H1 (cell line): ENCODE measurements around the gene PIGK. TPM values are rescaled to one million over a fixed set of nuclear protein-coding genes. Genes with fewer than 3 reads are reported as not detected.

Experiments
- CTCF ChIA-PET: fragments of 300-600 bp; sonication (Branson Sonifier 250); formaldehyde crosslinking; loops from one replicate; lab custom pipeline; 2021; ENCODE audit not compliant: partially characterized antibody; lab: Charles Lee
- POLR2A ChIA-PET: fragments of 300-600 bp; sonication (Branson Sonifier 250); formaldehyde crosslinking; loops from one replicate; lab custom pipeline; 2021; ENCODE audit warnings: inconsistent platforms; ENCODE audit not compliant: partially characterized antibody; lab: Charles Lee
- DNase-seq, 2 experiments: peaks; one replicate each; pipeline versions ENCODE4 v3.0.0 to v3.0.0-alpha.2; 2010 to 2022; ENCODE audit warnings: low spot score in 2 of 2, low read depth in 1 of 2, mixed read lengths in 1 of 2
- FAIRE-seq: peaks from 2 replicates; lab custom pipeline; 2011; peaks lifted over from hg19 to GRCh38; lab: Jason Lieb, UNC
- H2AFZ ChIP-seq: 2 replicates; pipeline ENCODE4 v1.8.1; 2012; ENCODE audit warnings: low read length, inconsistent platforms
- H2AK5ac ChIP-seq: 2 replicates; pipeline ENCODE4 v1.6.1; 2013; ENCODE audit warnings: low read depth, low read length
- H2BK120ac ChIP-seq: replicated peaks from 2 replicates; pipeline ENCODE3; 2013; ENCODE audit warnings: low read depth, low read length, inconsistent platforms
- H2BK12ac ChIP-seq: 2 replicates; pipeline ENCODE4 v1.6.1; 2013; ENCODE audit warnings: low read depth, low read length
- H2BK15ac ChIP-seq: 2 replicates; pipeline ENCODE4 v1.6.1; 2013; ENCODE audit warnings: low read length
- H2BK20ac ChIP-seq: 2 replicates; pipeline ENCODE4 v1.6.1; 2013; ENCODE audit warnings: low read length
- H2BK5ac ChIP-seq: 2 replicates; pipeline ENCODE4 v1.6.1; 2013; ENCODE audit warnings: low read depth, low read length
- H3K14ac ChIP-seq: 2 replicates; pipeline ENCODE4 v1.6.1; 2013; ENCODE audit warnings: inconsistent platforms; ENCODE audit not compliant: insufficient read length
- H3K18ac ChIP-seq: 2 replicates; pipeline ENCODE4 v1.6.1; 2013; ENCODE audit warnings: low read length; ENCODE audit errors: extremely low read depth
- H3K23ac ChIP-seq: 2 replicates; pipeline ENCODE4 v1.6.1; 2013; ENCODE audit warnings: inconsistent platforms; ENCODE audit not compliant: insufficient read length
- H3K23me2 ChIP-seq: 2 replicates; pipeline ENCODE4 v1.6.1; 2013; ENCODE audit warnings: low read depth, low read length
- H3K27ac ChIP-seq: 2 replicates; pipeline ENCODE4 v1.6.1; 2011; ENCODE audit warnings: low read depth, low read length, inconsistent platforms
- H3K27me3 ChIP-seq, 4 experiments: replicated peaks in 1 of 4; 1 replicate in 1 of 4; 2 replicates in 3 of 4; pipeline versions ENCODE4 v1.6.1 to v1.8.1; 2011 to 2013; ENCODE audit warnings: low read length in 3 of 4, mild to moderate bottlenecking in 3 of 4, inconsistent platforms in 2 of 4, mixed read lengths in 2 of 4, moderate library complexity in 1 of 4; ENCODE audit not compliant: control insufficient read depth in 3 of 4, insufficient read depth in 3 of 4; ENCODE audit errors: extremely low read depth in 1 of 4
- H3K36me3 ChIP-seq, 4 experiments: 2 replicates each; pipeline versions ENCODE4 v1.6.1 to v1.8.1; 2011 to 2013; ENCODE audit warnings: mild to moderate bottlenecking in 4 of 4, low read length in 3 of 4, moderate library complexity in 2 of 4, control low read depth in 1 of 4, inconsistent platforms in 1 of 4; ENCODE audit not compliant: insufficient read depth in 4 of 4, control insufficient read depth in 2 of 4
- H3K4ac ChIP-seq: replicated peaks from 2 replicates; pipeline ENCODE3; 2013; ENCODE audit warnings: low read length, low read depth, mixed read lengths, inconsistent platforms; ENCODE audit not compliant: insufficient read length
- H3K4me1 ChIP-seq, 4 experiments: replicated peaks in 1 of 4; 1 replicate in 1 of 4; 2 replicates in 3 of 4; pipeline versions ENCODE4 v1.6.1 to v1.8.1; 2011 to 2013; ENCODE audit warnings: low read length in 3 of 4, inconsistent platforms in 2 of 4, mixed read lengths in 1 of 4; ENCODE audit not compliant: insufficient read depth in 4 of 4, control insufficient read depth in 3 of 4
- H3K4me2 ChIP-seq, 2 experiments: 2 replicates each; pipeline versions ENCODE4 v1.6.1 to v1.8.1; 2011 to 2013; ENCODE audit warnings: low read depth in 2 of 2, low read length in 2 of 2, control low read depth in 1 of 2, inconsistent platforms in 1 of 2, mild to moderate bottlenecking in 1 of 2; ENCODE audit not compliant: insufficient read depth in 1 of 2
- H3K4me3 ChIP-seq, 4 experiments: fragments of 200-600, 300-600 bp in 1 of 4; sonication (generic), shearing (Covaris generic), sonication (Bioruptor Twin) in 1 of 4; 2 replicates each; pipeline versions ENCODE4 v1.5.1 to v1.8.1; 2011 to 2016; ENCODE audit warnings: low read length in 4 of 4, low read depth in 3 of 4, control low read depth in 2 of 4, inconsistent platforms in 2 of 4, mild to moderate bottlenecking in 2 of 4, mixed read lengths in 1 of 4, moderate library complexity in 1 of 4; ENCODE audit not compliant: insufficient read depth in 2 of 4; ENCODE audit errors: extremely low read depth in 1 of 4
- H3K56ac ChIP-seq: replicated peaks from 2 replicates; pipeline ENCODE3; 2013; ENCODE audit warnings: low read depth, mild to moderate bottlenecking, mixed read lengths, low read length, inconsistent platforms; ENCODE audit not compliant: insufficient read length
- H3K79me1 ChIP-seq: 2 replicates; pipeline ENCODE4 v1.6.1; 2013; ENCODE audit warnings: low read depth, low read length, control low read depth
- H3K79me2 ChIP-seq, 2 experiments: 2 replicates each; pipeline versions ENCODE4 v1.6.1 to v1.8.1; 2012 to 2013; ENCODE audit warnings: low read length in 2 of 2, mild to moderate bottlenecking in 2 of 2, inconsistent platforms in 1 of 2; ENCODE audit not compliant: insufficient read depth in 2 of 2, control insufficient read depth in 1 of 2
- H3K9ac ChIP-seq, 4 experiments: replicated peaks in 1 of 4; 1 replicate in 1 of 4; 2 replicates in 3 of 4; pipeline versions ENCODE4 v1.6.1 to v1.8.1; 2011 to 2013; ENCODE audit warnings: low read depth in 3 of 4, low read length in 3 of 4, control low read depth in 2 of 4, mild to moderate bottlenecking in 2 of 4, moderate library complexity in 2 of 4, inconsistent platforms in 1 of 4; ENCODE audit errors: extremely low read depth in 1 of 4
- H3K9me3 ChIP-seq, 2 experiments: 2 replicates each; pipeline versions ENCODE4 v1.6.1 to v1.8.1; 2012 to 2013; ENCODE audit warnings: mild to moderate bottlenecking in 2 of 2, moderate library complexity in 2 of 2, control low read depth in 1 of 2, inconsistent platforms in 1 of 2, low read depth in 1 of 2, low read length in 1 of 2, mixed read lengths in 1 of 2; ENCODE audit not compliant: insufficient read depth in 2 of 2
- H4K20me1 ChIP-seq, 2 experiments: replicated peaks in 1 of 2; 2 replicates each; pipeline versions ENCODE3 to v1.8.1; 2011 to 2013; ENCODE audit warnings: inconsistent platforms in 2 of 2, low read length in 2 of 2, mild to moderate bottlenecking in 1 of 2; ENCODE audit not compliant: insufficient read depth in 2 of 2, control insufficient read depth in 1 of 2
- H4K5ac ChIP-seq: 2 replicates; pipeline ENCODE4 v1.6.1; 2013; ENCODE audit warnings: low read length, low read depth, mixed read lengths, inconsistent platforms; ENCODE audit not compliant: insufficient read length
- H4K8ac ChIP-seq: 2 replicates; pipeline ENCODE4 v1.8.0; 2013; ENCODE audit warnings: mild to moderate bottlenecking, moderate library complexity, low read length, inconsistent platforms; ENCODE audit not compliant: insufficient read depth; ENCODE audit errors: extremely low read depth
- H4K91ac ChIP-seq: replicated peaks from 2 replicates; pipeline ENCODE3; 2013; ENCODE audit warnings: low read length, mixed read lengths, inconsistent platforms; ENCODE audit not compliant: insufficient read length
- BCL11A ChIP-seq, 2 experiments: IDR thresholded peaks; one replicate each; pipeline ENCODE4 v1.6.1; 2011; ENCODE audit warnings: low read depth in 2 of 2, low read length in 2 of 2, mild to moderate bottlenecking in 2 of 2
- CBX8 ChIP-seq: fragments of 300-800, 300-1000 bp; sonication (generic); IDR thresholded peaks from 2 replicates; pipeline ENCODE4 v1.7.1; 2016; ENCODE audit warnings: low read depth, low read length, borderline replicate concordance
- KDM5A ChIP-seq: fragments of 200-600 bp; IDR thresholded peaks from 2 replicates; pipeline ENCODE4 v1.7.1; 2012; ENCODE audit warnings: mild to moderate bottlenecking, low read length, inconsistent platforms, mixed read lengths
- RBBP5 ChIP-seq: IDR thresholded peaks from 2 replicates; pipeline ENCODE4 v1.7.1; 2012; ENCODE audit warnings: low read depth, mild to moderate bottlenecking, inconsistent platforms, low read length, moderate library complexity, borderline replicate concordance
- SAP30 ChIP-seq: fragments of 300-600 bp; sonication (generic); IDR thresholded peaks from 2 replicates; pipeline ENCODE4 v1.7.1; 2012; ENCODE audit warnings: low read length, moderate library complexity, mild to moderate bottlenecking, inconsistent platforms; ENCODE audit not compliant: insufficient read depth, insufficient replicate concordance
- WGBS, 2 experiments: shearing (Covaris generic) in 1 of 2; methylation state at CpG; one replicate each; pipeline versions ENCODE4 v1.1.6 to v1.1.7; 2013 to 2015; ENCODE audit warnings: low lambda C conversion rate in 2 of 2, mixed read lengths in 2 of 2, inconsistent platforms in 1 of 2, low coverage in 1 of 2, missing lambda C conversion rate in 1 of 2; ENCODE audit not compliant: insufficient replicate concordance in 2 of 2, insufficient coverage in 1 of 2, insufficient read length in 1 of 2; ENCODE audit errors: extremely low coverage in 1 of 2, missing lambda C conversion rate in 1 of 2; 5-methylcytosine and 5-hydroxymethylcytosine counted together
- polyA plus RNA-seq, 7 experiments: library from polyadenylated mRNA; depleted of rRNA in 3 of 7; stranded (reverse) in 5 of 7; unstranded in 2 of 7; fragments of >200 nt in 5 of 7; fragments of 200-250 nt in 2 of 7; gene quantifications; 1 replicate in 5 of 7; 2 replicates in 1 of 7; 4 replicates in 1 of 7; pipeline versions ENCODE4 v1.2.1 to v1.2.3, GENCODE V29; 2011 to 2013; ENCODE audit warnings: missing spikeins in 2 of 7, mixed read lengths in 2 of 7
- total RNA-seq: library from RNA; stranded (reverse); fragmentation: NEBNext Ultra II Directional; extraction: Animal tissue kit (Norgen Biotek cat#: 25700); gene quantifications from 2 replicates; pipeline ENCODE4 v1.2.1, GENCODE V29; 2021

Gene PIGK
- total and polyA plus RNA-seq, 2 of the 8 experiments (the other 6 are each of a cell fraction or from before 2014, with no cell fraction given): 5.6 to 23.2 TPM

DNA sequence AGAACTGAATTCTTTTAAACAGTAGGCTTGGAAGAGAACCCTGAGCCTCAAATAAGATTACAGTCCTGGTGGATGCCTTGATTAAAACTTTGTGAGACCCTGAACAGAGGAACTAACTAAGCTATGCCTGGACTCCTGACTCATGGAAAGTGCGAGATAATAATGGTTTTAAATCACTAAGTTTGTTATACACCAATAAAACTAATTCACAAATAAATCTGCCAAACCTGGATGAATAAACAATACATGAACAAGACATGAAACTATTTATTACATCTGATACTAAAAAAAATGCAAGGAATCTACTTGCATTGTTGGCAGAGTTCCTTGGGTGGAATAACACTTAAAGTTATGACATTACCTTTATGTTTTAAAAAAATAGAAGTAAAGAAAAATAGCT, 118.4 kb downstream of the PIGK start:
- TF ChIP-seq CBX8 (no peak), KDM5A (no peak), RBBP5 (no peak), SAP30 (no peak), BCL11A (IDR thresholded peaks at IDR 0.05; ENCODE audit: low read depth in 2 of 2, low read length in 2 of 2) (no peak)
- no peak overlapping the region for H3K9ac ChIP-seq
- H3K4me2 ChIP-seq: no peak overlapping the region
- no peak overlapping the region for H4K91ac ChIP-seq
- no peak overlapping the region for H3K4me3 ChIP-seq
- H3K4ac ChIP-seq: no peak overlapping the region
- H2BK5ac ChIP-seq: no peak overlapping the region
- no peaks in the 10 kb centered on the region for H3K79me2 ChIP-seq
- H2AFZ ChIP-seq: no peak overlapping the region
- ChIA-PET CTCF (interaction anchor here (1.0 kb wide), 1 partner anchor 15 kb away, joined by 3 read pairs; no protein-coding TSS in a partner anchor), POLR2A (no interaction called here)
- no peak overlapping the region for H4K8ac ChIP-seq
- H2AK5ac ChIP-seq: no peak overlapping the region
- H4K5ac ChIP-seq: no peak overlapping the region
- H3K56ac ChIP-seq: no peak overlapping the region
- no peaks in the 10 kb centered on the region for H3K36me3 ChIP-seq
- no peaks in the 10 kb centered on the region for H3K23me2 ChIP-seq
- H4K20me1 ChIP-seq: no peaks in the 10 kb centered on the region
- no peak overlapping the region for H2BK20ac ChIP-seq
- H3K27ac ChIP-seq: no peak overlapping the region
- no peaks in the 10 kb centered on the region for H3K27me3 ChIP-seq
- no peak overlapping the region for H3K18ac ChIP-seq
- WGBS, 2 experiments: 88% methylated on average over 1 of the region's 1 CpG; no CpG with 5 or more reads in 1 of the 2 experiments
- no peaks in the 10 kb centered on the region for H3K9me3 ChIP-seq
- H3K23ac ChIP-seq: no peak overlapping the region
- H2BK120ac ChIP-seq: no peak overlapping the region
- DNase-seq (no peak), FAIRE-seq (peak; percentile 7)
- H3K4me1 ChIP-seq: no peaks in the 10 kb centered on the region
- H3K14ac ChIP-seq: no peak overlapping the region
- no peaks in the 10 kb centered on the region; the same call in 1 of the 2 replicates for H3K79me1 ChIP-seq
- no peak overlapping the region for H2BK12ac ChIP-seq
- no peak overlapping the region for H2BK15ac ChIP-seq
